Measurements from ENCODE around the gene DCUN1D3.
"Not testable (repeated sequence)": the region's sequence is repeated elsewhere in the genome, so short reads cannot be mapped to it uniquely, and the experiment has no call there.

The DCUN1D3 gene

DNA sequence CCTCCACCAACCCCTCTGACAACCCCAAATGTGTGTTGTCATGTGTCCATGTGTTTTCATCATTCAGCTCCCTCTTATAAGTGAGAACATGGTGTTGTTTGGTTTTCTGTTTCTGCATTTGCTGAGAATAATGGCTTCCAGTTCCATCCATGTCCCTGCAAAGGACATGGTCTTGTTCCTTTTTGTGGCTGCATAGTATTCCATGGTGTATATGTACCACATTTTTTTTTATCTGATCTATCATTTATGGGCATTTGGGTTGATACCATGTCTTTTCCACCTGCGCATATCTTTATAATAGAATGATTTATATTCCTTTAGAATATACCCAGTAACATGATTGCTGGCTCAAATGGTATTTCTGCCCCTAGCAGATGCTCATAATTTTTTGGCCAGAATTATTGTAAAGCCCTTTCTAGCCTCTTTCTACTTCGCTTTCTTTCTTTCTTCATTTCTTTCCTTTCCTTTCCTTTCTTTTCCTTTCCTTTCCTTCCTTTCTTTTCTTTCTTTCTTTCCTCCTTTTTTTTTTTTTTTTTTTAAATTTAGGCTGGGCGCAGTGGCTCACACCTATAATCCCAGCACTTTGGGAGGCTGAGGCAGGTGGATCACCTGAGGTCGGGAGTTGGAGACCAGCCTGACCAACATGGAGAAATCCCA, 81.1 kb downstream of the DCUN1D3 start:
- DNase-seq = no peak

DNA sequence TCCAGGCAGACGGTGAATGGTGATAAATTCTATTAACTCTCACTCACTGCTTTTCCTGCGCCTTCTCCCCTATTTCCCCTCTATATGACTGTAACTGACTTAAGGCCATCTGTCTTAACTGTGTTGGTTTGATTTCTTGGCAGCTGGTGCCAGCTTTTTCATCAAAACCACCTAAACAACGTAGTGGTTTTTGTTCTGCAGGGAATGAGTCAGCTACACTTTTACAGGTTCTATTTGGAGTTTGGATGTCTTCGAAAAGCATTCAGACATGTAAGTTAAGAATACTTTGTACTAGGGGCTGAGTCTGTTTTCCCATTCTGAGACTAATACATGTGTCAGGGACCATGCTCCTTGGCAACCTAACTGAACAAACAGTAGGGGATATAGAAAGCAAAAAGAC, 85.4 kb downstream of the DCUN1D3 start:
- DNase-seq = no peak

GRCh38 chr16:20812510-20812909, 87.6 kb downstream of the DCUN1D3 start:
- no peak for DNase-seq

- no peak for DNase-seq
Measured at GRCh38 chr16:20811889-20812439, 88.2 kb downstream of the DCUN1D3 start.

DNA sequence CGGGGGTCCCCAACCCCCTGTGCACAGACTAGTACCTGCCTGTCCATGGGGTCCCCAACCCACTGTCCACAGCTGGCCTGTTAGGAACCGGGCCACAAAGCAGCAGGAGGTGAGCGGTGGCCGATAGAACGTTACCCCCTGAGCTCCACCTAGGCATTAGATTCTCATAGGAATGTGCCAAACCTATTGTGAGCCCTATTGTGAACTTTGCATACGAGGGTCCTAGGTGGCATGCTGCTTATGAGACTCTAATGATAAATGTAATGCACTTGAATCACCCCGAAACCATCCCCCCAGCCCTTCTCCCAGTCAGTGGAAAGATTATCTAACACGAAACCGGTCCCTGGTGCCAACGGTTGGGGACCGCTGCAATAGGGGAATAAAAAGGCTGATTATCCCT, 92.3 kb downstream of the DCUN1D3 start:
- DNase-seq = no peak

DNA sequence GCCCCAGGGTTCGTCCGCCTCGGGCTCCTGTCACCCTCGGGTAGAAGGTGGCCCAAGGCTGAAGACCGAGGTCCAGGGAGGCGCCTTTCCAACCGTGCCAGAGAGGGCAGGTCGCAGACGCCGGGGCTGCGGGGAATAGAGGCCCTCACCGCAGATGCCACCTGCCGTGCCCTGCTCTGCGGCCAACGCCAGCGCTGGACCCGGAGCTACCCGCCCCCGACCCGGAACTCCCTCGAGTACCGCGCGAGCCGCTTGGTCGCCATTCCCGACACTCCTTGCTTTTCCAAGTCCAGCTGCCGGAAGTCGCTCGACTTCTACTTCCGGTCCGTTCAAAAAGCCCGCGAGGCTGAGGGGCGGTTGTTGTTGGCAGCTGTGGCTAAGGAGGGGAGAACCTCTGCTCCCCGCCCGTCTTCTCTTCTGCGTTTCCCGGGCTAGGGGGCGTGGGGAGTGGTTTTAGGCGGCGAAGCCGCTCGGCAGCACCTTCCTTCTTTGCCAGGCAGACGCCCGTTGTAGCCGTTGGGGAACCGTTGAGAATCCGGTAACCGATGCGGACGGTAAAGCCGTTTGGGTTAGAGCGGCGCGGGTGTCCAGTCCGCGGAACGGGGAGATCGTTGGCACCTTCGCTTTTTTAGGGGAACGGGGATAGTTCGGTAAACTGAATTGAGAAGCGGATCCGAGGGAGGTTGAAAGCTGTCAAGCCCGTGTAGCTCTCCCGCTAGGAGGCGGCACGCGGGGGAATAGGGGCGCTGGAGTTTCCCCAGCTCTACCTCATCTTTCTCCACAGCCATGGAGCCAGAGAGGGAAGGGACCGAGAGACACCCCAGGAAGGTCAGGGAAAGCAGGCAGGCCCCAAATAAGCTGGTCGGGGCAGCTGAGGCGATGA, 93.7 kb downstream of the DCUN1D3 start, which contains the start of the genes ERI2 and REXO5:
Gene ERI2, minus strand, starts transcription at position 305 of the 883 bp plus-strand sequence. Its CDS starts 42 bp downstream, at position 263.
Gene REXO5, plus strand, starts transcription at position 360 of the 883 bp plus-strand sequence. Its CDS starts 427 bp downstream, at position 787.
- DNase-seq = peak; percentile 69

- not testable (repeated sequence) for DNase-seq
Measured at GRCh38 chr16:20805684-20806167, 94.4 kb downstream of the DCUN1D3 start.
